ENCODE results near the gene DMBT1.

The DMBT1 gene

DNA sequence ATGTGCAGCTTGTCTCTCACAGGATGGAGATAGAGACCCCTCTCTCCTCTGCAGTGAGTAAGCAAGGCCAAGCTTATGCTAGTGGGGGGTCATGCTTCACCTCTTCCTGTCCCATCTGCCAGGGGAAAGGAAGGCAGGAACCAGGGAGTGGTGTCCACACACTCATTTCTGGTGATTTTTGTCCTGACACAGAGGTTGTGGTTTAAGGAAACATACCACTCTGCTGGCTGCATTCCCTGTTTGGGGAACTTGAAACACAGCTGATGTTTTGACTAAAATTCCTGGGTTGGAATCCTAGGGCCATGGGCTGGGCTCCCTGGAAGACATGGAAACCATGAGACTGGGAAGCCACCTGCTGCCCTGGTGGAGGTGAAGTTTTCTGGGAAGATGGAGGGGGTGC, 117.7 kb downstream of the DMBT1 start:
- TF ChIP-seq, protein P1, sequence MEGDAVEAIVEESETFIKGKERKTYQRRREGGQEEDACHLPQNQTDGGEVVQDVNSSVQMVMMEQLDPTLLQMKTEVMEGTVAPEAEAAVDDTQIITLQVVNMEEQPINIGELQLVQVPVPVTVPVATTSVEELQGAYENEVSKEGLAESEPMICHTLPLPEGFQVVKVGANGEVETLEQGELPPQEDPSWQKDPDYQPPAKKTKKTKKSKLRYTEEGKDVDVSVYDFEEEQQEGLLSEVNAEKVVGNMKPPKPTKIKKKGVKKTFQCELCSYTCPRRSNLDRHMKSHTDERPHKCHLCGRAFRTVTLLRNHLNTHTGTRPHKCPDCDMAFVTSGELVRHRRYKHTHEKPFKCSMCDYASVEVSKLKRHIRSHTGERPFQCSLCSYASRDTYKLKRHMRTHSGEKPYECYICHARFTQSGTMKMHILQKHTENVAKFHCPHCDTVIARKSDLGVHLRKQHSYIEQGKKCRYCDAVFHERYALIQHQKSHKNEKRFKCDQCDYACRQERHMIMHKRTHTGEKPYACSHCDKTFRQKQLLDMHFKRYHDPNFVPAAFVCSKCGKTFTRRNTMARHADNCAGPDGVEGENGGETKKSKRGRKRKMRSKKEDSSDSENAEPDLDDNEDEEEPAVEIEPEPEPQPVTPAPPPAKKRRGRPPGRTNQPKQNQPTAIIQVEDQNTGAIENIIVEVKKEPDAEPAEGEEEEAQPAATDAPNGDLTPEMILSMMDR (IDR thresholded peaks at IDR 0.05; ENCODE audit: extremely low read depth, missing control alignments) = no peak

DNA sequence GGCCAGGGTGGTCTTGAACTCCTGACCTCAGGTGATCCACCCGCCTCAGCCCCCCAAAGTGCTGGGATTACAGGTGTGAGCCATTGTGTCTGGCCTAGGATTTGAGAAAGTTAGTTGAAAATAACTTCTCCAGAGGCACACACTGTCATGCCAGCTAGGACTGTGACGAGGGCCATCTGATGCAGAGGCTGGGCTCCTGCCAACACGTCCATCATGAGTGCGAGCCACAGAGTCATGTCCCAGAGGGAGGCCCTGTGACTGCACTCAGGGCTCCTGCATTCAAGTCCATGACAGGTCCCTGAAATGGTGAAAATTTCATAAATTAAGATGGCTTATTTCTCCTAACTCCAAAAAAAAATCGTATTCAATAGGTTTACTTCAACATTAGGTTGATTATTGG, 122.0 kb downstream of the DMBT1 start:
- no peak for DNase-seq (ENCODE audit: low spot score)
- TF ChIP-seq, protein P1 (IDR thresholded peaks at IDR 0.05; ENCODE audit: extremely low read depth, missing control alignments) = no peak

More for the DNA sequence above, 117.7 kb downstream of the DMBT1 start:
- DNase-seq (ENCODE audit: low spot score) = no peak

DNA sequence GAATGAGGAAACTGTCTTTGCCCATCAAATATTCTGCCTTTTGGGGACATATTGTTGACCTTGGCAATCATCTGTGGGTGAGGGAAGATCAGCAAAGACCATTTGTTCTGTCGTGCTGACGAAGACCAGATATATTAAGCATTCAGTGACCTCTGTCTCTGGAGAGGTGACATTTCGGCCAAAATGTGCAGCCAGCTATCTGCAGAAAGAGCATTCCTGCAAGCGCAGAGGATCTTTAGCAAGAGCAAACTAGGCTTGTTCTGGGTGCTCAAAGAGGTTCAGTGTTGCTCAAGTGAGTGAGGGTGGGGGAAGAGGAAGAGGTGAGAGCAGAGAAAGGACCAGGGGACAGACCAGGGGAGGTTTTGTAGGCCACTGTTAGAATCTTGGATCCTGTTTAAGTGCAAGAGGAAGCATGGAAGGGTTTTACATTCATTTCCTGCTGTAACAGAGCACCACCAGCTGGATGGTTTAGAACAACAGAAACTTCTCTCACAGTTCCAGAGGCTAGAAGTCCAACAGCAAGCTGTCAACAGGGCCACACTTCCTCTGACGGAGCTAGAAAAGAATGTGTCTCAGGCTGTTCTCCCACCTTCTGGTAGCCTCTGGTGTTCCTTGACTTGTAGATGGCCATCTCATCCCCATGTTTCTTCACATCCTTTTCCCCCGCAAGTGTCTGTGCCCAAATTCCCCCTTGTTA, 127.9 kb downstream of the DMBT1 start:
- DNase-seq (ENCODE audit: low spot score) = no peak
- TF ChIP-seq, protein P1 (IDR thresholded peaks at IDR 0.05; ENCODE audit: extremely low read depth, missing control alignments) = no peak

DNA sequence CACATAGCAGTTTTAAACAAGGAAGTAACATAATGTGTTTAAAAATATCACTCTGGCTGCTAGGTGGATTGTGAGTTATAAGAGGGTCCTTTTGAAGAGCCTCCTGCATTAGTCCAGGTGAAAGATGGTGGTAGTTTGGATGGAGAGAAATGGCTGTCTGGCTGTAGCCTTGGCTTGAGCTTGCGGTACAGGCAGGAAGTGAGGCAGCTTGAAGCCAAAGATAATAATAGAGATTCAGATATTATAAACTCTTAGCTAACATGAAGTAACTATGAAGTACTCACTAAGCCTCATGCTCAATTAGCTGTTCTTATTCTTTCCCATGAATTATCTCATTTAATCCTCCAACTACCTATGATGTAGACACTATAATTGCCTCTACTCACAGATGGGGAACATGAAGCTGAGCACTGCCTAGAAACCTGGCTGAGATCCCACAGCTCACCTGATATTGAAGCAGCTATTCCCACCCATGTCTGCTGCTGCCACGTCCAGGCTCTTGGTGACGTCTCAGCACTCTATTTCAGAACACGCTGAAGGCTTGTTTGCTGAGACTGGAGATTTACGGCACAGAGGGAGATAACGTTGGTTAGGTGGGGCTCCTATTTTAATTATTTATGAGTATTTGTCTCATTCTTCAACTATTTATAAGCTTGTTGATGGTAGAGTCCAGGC, 128.7 kb downstream of the DMBT1 start:
- TF ChIP-seq, protein P1 (IDR thresholded peaks at IDR 0.05; ENCODE audit: extremely low read depth, missing control alignments) = no peak

DNA sequence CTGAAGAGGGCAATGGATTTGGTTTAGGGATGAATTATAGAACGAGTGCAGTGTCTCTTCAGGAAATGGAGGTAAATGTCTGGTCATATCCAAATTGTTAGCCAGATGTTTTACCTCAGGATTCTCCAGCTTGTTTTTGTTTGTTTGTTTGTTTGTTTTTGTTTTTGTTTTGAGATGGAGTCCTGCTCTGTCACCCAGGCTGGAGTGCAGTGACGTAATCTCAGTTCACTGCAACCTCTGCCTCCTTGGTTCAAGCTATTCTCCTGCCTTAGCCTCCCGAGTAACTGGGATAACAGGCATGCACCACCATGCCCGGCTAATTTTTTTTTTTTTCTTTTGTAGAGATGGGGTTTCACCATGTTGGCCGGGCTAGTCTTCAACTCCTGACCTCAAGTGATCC, 132.2 kb downstream of the DMBT1 start:
- TF ChIP-seq, protein P1 (IDR thresholded peaks at IDR 0.05; ENCODE audit: extremely low read depth, missing control alignments) = no peak
- DNase-seq (ENCODE audit: low spot score) = no peak

More for the DNA sequence above, 128.7 kb downstream of the DMBT1 start:
- no peak for DNase-seq (ENCODE audit: low spot score)

Measured in GM20000 (cell line).